Cardiac muscle cell (in vitro differentiated cells and primary cell): Measurements from ENCODE around the gene TET3. TPM values are rescaled to one million over a fixed set of nuclear protein-coding genes. Genes with fewer than 3 reads are reported as not detected.
A peak's percentile ranks its signal among the peaks of the same experiment; 100 is the strongest.

ENCODE experiments used
- DNase-seq, 2 donors: peaks; one replicate each; pipeline versions ENCODE4 v3.0.0 to v3.0.0-alpha.2; 2010 to 2017; ENCODE audit warnings: low read depth in 1 of 2, low spot score in 1 of 2
- H3K27ac ChIP-seq: fragments of 200-600 bp; sonication (generic); 2 replicates; pipeline ENCODE4 v1.5.1; 2016
- H3K27me3 ChIP-seq: fragments of 200-600 bp; sonication (generic); 2 replicates; pipeline ENCODE4 v1.6.0; 2016; ENCODE audit warnings: control low read depth
- H3K36me3 ChIP-seq: fragments of 200-600 bp; sonication (generic); 2 replicates; pipeline ENCODE4 v1.5.1; 2016; ENCODE audit warnings: control low read depth
- H3K4me1 ChIP-seq: fragments of 200-600 bp; sonication (generic); 2 replicates; pipeline ENCODE4 v1.8.1; 2017; ENCODE audit warnings: low read depth, mild to moderate bottlenecking, mixed run types
- H3K4me3 ChIP-seq: fragments of 200-600 bp; sonication (generic); 2 replicates; pipeline ENCODE4 v1.5.1; 2016; ENCODE audit warnings: mild to moderate bottlenecking
- H3K9me3 ChIP-seq: fragments of 200-600 bp; sonication (generic); 2 replicates; pipeline ENCODE4 v1.5.1; 2017; ENCODE audit warnings: low read depth, mild to moderate bottlenecking, control low read depth
- polyA plus RNA-seq: library from polyadenylated mRNA; unstranded; fragments of >200 nt; fragmentation: Nextera tagmentation; extraction: Ambion mirVana; gene quantifications from 2 replicates; pipeline ENCODE4 v1.2.1, GENCODE V29; 2016
- total RNA-seq: library from RNA; depleted of rRNA; stranded (reverse); fragments of >200 nt; gene quantifications from 2 replicates; pipeline ENCODE4 v1.2.3, GENCODE V29; 2016
- TF ChIP-seq, protein P1 (sequence below): IDR thresholded peaks from 2 replicates; pipeline ENCODE4 v1.5.1; 2012; ENCODE audit warnings: low read depth, mild to moderate bottlenecking, low read length

The TET3 gene
- total and polyA plus RNA-seq, 2 experiments from 2014 or later = 2.9 to 10.2 TPM

DNA sequence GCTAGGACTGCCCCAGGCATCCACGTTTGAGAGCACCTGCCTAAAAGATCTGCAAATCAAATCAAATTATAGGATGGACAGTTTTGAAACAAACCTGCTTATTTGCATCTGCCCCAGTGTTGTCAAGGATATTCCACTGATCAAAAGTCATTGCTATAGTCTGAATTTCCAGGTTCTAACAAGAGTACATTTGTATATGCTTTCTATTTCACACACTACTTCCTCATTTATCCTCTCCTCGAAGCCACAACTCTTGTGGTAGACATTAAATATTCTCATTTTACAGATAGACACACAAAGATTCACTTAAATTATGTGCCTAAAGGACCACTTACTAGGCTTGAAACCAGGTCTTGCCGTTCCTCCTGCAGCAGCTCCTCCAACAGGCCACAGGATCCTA is 11.9 kb upstream of the TET3 start:
- no peaks in the 10 kb centered on the region for H3K36me3 ChIP-seq
- no peak overlapping the region for H3K4me3 ChIP-seq
- peaks cover 6% of the 10 kb centered on the region for H3K27me3 ChIP-seq
- H3K27ac ChIP-seq = no peak overlapping the region
- no peaks in the 10 kb centered on the region for H3K9me3 ChIP-seq
- no peak for DNase-seq
- TF ChIP-seq, protein P1, sequence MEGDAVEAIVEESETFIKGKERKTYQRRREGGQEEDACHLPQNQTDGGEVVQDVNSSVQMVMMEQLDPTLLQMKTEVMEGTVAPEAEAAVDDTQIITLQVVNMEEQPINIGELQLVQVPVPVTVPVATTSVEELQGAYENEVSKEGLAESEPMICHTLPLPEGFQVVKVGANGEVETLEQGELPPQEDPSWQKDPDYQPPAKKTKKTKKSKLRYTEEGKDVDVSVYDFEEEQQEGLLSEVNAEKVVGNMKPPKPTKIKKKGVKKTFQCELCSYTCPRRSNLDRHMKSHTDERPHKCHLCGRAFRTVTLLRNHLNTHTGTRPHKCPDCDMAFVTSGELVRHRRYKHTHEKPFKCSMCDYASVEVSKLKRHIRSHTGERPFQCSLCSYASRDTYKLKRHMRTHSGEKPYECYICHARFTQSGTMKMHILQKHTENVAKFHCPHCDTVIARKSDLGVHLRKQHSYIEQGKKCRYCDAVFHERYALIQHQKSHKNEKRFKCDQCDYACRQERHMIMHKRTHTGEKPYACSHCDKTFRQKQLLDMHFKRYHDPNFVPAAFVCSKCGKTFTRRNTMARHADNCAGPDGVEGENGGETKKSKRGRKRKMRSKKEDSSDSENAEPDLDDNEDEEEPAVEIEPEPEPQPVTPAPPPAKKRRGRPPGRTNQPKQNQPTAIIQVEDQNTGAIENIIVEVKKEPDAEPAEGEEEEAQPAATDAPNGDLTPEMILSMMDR = no peak
- H3K4me1 ChIP-seq = no peaks in the 10 kb centered on the region

DNA sequence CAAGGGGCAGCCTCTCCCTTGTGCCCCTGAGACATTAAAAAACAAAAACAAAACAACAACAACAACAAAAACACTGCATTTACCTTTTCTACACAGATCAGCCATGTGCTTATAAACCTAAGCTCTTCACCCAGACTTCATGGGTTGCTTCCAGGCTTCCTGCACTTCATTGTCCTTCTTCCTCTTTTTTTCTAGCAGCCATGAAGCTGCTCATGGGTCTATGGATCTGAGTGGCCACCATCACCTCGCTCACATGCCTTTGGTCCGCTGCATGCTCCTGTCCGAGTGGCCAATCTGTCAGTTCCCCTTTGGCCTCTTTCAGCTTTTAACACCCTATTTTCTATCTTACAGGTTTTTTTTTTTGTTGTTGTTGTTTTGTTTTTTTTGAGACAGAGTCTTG is 9.0 kb upstream of the TET3 start:
- no peak overlapping the region for H3K4me3 ChIP-seq
- H3K4me1 ChIP-seq = peaks cover 5% of the 10 kb centered on the region
- peaks cover 31% of the 10 kb centered on the region for H3K27me3 ChIP-seq
- H3K27ac ChIP-seq = no peak overlapping the region
- TF ChIP-seq, protein P1 = no peak
- DNase-seq = no peak
- H3K36me3 ChIP-seq = no peaks in the 10 kb centered on the region
- no peaks in the 10 kb centered on the region for H3K9me3 ChIP-seq

DNA sequence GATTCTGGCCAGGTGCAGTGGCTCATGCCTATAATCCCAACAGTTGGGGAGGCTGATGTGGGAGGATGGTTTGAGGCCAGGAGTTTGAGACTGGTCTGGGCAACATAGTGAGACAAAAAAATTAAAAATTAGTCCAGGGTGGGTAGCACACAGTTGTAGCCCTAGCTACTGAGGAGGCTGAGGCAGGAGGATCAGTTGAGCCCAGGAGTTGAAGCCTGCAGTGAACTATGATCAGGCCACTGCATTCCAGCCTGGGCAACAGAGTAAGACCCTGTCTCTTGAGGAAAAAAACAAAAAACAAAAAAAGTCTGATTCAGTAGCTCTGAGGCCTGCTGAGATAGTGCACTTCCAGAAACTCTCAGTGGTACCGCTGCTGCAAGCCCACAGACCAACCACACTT is 7.9 kb upstream of the TET3 start:
- H3K4me1 ChIP-seq = peaks cover 16% of the 10 kb centered on the region
- H3K4me3 ChIP-seq = no peak overlapping the region
- no peaks in the 10 kb centered on the region for H3K36me3 ChIP-seq
- no peaks in the 10 kb centered on the region for H3K9me3 ChIP-seq
- peaks cover 35% of the 10 kb centered on the region for H3K27me3 ChIP-seq
- TF ChIP-seq, protein P1 = no peak
- no peak for DNase-seq
- no peak overlapping the region for H3K27ac ChIP-seq

DNA sequence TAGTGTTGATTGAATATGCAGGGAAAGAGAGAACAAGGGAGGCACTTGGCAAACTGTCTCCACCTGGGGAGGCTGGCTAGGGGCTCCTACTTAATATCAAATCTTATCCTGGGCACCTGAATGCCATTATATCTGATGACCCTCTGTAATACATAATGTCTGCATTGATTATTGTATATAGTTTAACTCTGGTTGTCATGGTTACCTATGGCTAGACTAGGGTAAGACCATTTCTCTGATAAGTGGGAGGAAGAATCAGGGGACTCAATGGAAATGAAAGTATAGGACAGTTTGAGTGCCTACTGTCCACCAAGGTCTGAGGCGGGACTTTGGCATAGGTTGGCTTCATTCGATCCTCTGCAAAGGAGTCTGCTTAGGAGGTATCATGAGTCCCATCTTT is 7.2 kb upstream of the TET3 start:
- Histone ChIP-seq H3K4me1 (peaks cover 18% of the 10 kb centered on the region), H3K36me3 (no peaks in the 10 kb centered on the region), H3K9me3 (no peaks in the 10 kb centered on the region), H3K4me3 (no peak overlapping the region), H3K27me3 (peaks cover 32% of the 10 kb centered on the region), H3K27ac (no peak overlapping the region)
- DNase-seq = no peak
- TF ChIP-seq, protein P1 = no peak

DNA sequence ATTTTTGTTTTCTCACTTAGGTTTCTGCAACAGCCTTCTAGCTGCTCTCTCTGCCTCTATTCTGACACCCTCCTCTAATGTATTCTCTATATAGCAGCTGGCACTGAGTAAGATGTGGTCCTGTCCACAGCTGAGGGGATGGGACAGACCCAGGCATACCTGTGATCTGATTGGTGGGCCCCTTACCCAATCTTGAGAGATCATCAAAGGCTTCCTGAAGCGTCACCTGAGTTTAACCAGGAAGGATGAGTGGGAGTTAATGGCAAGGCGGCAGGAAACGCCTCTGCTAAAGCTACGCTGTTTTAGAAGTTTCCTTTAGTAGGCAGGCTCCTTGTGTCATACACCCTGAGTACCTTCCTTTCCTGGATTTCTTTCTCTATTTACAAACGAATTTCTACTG is 5.7 kb upstream of the TET3 start:
- Histone ChIP-seq H3K27me3 (peaks cover 34% of the 10 kb centered on the region), H3K4me1 (peaks cover 29% of the 10 kb centered on the region), H3K4me3 (no peak overlapping the region), H3K9me3 (no peaks in the 10 kb centered on the region), H3K27ac (no peak overlapping the region), H3K36me3 (no peaks in the 10 kb centered on the region)
- TF ChIP-seq, protein P1 = no peak
- DNase-seq = no peak

DNA sequence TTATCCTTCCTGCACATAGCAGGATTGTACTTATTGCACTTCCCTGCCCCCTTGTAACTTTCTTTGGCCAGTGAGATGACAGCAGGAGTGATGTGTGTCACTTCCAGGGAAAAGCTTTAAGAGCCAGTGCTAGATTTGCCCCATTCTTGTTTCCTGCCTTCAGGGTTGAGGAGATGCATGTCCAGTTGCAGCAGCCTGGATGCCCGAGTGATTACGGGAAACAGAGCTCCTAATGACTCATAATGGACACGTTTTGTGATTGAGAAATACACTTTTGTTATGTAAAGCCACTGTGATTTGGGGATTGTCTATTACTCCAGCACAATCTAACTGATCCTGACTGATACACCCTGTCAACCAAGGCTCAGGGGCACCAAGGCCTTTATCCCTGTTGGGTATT is 5.0 kb upstream of the TET3 start:
- peak in 1 of 2 donors; percentile 88 for DNase-seq
- H3K4me3 ChIP-seq = no peak overlapping the region
- H3K4me1 ChIP-seq = peaks cover 33% of the 10 kb centered on the region
- no peak overlapping the region for H3K27ac ChIP-seq
- no peaks in the 10 kb centered on the region for H3K36me3 ChIP-seq
- H3K27me3 ChIP-seq = peaks cover 34% of the 10 kb centered on the region
- H3K9me3 ChIP-seq = no peaks in the 10 kb centered on the region
- TF ChIP-seq, protein P1 = no peak
